HG03103 (cell line): ENCODE results near the gene CHRDL2.
"Not testable (repeated sequence)": the region's sequence is repeated elsewhere in the genome, so short reads cannot be mapped to it uniquely, and the experiment has no call there.

Experiments
- ATAC-seq: cut with Tn5 transposase; IDR thresholded peaks from one replicate; pipeline ENCODE4 v1.9.1; 2021; ENCODE audit warnings: low read depth; ENCODE audit not compliant: unreplicated experiment

Gene CHRDL2, protein sequence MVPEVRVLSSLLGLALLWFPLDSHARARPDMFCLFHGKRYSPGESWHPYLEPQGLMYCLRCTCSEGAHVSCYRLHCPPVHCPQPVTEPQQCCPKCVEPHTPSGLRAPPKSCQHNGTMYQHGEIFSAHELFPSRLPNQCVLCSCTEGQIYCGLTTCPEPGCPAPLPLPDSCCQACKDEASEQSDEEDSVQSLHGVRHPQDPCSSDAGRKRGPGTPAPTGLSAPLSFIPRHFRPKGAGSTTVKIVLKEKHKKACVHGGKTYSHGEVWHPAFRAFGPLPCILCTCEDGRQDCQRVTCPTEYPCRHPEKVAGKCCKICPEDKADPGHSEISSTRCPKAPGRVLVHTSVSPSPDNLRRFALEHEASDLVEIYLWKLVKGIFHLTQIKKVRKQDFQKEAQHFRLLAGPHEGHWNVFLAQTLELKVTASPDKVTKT

DNA sequence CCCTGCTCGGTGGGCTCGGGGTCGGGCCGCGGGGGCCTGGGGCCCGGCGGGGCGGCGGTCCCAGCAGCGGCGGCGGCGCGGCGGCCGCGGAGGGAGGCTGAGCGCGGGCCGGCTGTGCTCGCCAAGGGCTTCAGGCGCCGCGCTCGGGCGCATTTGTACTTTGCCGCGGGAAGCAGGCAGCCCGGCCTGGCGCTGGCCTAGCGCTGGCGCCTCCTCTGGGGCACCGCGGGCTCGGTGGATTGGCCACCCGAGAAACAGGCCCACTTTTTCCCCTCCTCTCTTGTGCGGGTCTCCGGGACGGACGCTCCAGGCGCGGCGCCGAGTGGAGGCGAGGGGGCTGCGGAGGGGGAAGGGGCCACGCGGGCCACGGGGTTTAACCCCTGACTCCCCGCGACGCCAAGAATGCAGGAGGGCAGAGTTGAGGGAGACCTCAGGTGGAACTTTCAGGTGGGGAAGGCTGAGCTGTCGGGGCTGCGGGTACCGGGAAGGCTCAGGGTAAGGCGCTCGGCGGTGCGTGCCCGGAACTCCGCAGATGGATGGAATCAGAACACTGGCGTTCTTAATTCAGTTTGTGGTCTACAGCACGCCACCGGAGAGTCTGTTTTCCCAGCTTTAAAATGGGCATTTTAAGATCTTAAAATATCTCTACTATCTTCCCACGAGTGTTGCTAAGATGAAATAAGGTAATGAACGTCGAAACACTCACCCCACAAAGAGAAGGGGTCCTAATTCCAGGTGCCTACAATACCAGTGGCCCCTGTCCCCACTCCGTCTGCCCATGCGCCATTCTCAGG, at the start of gene CHRDL2:
CHRDL2 (minus strand) TSS at position 126 of the 794 bp plus-strand sequence. CDS start 538 bp downstream, outside the sequence.
- ATAC-seq: no peak

DNA sequence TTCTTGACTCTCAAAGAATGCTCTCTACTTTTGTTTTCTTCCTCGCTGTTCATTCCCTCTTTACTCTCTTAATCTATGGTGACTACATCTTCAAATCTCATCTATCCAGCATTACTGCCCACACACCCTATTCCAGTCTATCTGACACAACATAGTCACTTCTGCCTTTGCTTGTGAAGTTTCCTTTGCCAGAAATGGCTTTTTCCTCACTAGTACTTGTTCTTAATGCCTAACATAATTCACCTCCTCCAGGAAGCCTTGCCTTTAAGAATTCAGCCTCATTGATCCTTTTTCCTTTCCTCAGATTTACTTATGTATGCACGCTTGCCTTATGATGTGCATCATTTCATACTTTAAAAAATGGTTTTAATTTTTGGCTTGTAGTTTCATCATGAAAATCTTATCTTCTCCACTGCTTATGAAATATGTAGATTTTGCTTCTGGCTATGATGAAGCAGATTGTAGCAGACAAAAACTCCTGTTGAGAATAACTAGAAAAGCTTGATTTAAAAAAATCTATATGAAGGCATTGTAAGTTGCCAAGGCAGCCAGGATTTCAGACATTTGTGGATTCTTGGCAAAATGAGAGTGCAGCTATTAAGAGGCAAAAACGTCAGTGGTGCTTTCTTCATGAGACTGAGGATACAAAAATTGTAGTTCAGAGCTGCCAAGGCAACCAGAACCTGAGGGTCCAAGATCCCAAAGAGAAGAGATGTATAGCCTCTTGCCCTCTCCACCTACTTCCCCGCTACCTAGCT, 49.2 kb upstream of the CHRDL2 start:
- no peak for ATAC-seq

DNA sequence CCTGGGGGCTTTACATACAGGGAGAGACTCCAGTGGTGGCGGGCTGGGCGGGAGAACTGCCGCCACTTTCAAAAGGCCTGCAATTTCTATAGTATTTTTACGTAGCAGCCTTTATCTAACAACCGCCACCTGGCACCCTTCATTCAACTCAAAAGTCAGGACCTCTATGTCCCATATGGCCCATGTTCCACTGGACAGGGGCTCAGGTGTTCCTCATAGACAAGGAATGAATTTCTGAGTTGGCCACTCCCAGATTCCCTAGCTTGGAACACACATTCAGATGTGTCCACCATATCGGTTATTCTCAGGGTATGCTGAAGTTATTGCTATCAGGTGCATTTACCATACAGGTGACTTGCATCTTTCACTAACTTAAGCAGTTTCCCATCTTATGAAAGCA, 47.4 kb upstream of the CHRDL2 start:
- ATAC-seq: no peak

DNA sequence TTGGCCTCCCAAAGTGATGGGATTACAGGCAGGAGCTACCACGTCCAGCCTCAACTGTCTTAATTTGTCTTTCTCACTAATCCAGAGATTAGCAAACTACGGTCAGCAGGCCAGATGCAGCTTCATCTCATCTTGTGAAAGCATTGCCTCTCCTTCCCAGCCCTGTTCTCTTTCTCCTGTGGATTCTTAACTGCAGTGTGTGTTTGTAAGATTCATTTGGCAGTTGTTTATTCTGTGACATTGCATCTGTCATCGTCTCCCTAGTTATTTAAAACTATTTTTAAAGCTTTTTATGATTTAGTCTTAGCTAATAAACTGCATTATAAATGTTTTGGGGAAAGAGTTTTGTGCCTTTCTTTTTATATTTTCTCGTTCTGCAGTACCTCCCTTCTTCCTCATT, 46.7 kb upstream of the CHRDL2 start:
- no peak for ATAC-seq

DNA sequence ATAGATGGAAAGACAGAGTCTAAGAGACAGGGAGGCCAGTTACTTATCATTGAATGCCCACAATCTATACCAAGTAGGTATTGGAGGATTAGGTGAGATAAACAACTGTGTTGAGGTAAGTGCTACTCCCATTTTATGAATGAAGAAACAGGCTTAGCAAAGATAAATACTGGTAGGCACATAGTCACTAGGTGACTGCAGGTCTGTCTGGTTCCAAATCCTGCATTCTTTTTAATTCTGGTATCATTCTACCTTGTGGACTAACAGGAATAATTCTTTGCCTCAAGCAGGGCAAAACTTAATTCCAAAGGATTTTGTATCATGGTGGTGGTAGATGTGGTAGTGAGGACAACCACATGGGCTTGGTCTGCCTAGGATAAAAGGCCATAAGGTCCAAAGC, 45.8 kb upstream of the CHRDL2 start:
- no peak for ATAC-seq

DNA sequence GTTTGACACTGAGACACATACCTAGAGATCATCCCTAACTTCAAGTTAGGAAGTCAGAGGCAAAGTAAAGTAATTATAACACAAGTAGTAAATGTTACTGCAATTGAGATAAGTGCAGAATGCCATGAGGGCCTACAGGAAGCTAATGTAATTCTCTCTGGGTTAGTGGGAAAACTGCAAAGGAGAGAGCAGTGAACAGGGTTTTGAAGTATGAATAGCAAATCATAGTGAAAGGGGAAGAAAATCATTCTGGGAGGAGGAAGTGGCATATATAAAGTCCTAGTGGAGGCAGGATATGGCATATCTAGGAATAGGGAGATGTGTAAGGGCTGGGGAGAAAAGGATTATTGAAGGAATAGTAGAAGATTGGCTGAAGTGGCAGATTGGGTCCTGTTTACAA, 45.3 kb upstream of the CHRDL2 start:
- no peak for ATAC-seq

DNA sequence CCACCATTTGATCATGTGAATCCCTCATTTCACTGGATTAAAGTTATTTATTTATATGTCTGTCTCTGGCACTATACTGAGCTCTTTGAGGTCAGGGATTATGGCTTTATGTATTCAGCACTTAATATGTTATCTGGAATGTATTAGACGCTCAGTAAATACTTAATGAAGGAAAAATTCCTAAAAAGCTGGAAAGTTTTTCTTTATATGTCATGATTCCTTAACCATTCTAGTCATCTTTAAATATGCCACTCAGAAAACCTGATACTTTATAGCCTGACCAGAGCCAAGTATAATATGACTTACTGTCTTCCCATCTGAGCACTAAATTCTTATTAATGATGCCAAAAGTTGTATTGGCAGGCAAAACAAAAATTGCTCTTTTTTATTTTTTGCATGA, 44.5 kb upstream of the CHRDL2 start:
- no peak for ATAC-seq

DNA sequence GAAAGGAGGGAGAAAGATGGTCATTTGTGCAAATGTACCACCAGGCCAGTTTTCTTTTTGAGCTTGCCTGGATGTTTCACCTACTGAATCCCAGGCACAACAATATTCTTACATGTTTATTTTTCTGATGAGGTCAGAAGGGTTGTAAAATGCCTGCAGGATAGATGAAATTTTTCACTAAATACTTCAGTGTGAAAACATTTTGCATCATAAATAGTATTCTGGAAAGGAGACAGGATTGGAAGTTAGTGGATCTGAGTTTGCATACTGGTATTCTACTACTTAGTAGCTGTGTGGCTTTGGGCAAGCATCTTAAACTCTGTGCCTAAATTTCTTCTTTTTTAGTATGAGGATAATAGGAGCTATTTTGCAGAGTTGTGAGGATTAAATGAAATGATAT, 42.2 kb upstream of the CHRDL2 start:
- no peak for ATAC-seq

DNA sequence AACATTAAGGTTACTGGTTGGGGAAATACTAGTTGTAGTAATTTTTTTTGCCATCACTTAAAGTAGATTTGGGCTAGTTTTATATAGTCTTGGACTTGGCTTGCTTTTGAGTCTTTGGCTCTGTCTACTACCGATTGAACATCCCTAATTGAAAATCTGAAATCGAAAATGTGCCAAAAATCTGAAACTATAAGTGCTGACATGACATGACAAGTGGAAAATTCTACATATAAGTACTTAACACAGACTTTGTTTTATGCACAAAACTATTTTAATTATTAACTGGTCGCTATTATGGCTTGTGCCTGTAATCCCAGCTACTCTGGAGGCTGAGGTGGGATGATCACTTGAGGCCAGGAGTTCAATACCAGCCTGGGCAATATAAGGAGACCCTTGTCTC, 39.9 kb upstream of the CHRDL2 start:
- ATAC-seq: no peak

DNA sequence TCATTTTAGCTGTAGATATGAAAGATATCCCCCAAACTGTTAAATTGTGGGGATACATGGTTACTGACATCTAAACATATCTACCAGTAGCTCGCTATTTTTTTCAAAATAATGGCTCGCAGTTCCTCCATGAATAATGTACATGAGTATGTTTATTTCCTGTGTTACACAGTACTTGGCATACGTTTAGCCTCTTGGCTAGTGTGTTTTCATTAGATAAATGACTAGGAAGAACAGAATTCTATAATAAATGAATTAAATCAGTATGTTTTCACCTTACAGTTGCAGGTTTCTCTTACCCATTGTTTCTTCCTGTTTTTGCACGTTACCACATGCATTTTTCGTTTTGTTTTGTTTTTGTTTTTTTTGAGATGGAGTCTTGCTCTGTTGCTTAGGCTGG, 39.2 kb upstream of the CHRDL2 start:
- no peak for ATAC-seq

DNA sequence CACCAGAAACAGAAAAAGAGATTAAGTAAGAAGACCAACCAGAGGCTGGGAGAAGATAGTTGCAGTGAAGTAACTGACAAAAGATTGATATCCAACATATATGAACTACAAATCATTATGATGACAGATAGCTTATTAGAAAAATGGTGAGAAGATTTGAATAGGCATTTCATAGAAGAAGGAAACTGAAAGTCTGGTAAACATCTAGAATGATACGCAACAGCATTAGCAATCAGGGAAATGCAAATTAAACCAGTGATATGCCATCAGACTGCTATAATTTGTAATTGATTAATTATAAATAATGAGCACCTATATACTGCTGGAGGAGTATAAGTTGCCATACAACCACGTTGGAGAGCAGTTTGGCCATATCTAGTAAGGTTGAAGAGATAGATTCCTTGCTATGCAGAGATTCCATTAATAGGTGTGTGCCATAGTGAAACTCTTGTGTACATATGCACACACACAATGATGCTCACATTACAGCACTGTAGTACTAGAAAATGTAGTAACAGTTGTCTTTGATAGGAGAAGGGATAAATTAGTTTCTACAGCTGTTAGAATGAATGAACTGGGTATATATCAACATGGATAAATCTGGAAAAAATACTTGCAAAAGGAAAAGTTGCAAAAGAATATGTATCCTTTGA, 38.0 kb upstream of the CHRDL2 start:
- ATAC-seq: no peak

DNA sequence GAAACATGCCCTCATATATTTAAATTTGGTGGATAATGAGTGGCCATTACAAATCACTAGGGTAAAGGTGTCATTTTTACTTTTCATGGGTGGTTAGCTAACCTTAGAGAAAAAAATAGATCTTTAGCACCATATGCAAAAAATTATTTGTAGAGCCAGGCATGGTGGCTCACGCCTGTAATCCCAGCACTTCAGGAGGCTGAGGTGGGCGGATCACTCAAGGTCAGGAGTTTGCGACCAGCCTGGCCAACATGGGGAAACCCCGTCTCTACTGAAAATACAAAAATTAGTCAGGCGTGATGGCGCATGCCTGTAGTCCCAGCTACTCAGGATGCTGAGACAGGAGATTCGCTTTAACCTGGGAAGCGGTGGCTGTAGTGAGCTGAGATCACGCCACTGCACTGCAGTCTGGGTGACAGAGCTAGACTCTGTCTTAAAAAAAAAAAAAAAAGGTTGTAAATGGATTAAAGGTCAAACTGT, 37.0 kb upstream of the CHRDL2 start:
- not testable (repeated sequence) for ATAC-seq

DNA sequence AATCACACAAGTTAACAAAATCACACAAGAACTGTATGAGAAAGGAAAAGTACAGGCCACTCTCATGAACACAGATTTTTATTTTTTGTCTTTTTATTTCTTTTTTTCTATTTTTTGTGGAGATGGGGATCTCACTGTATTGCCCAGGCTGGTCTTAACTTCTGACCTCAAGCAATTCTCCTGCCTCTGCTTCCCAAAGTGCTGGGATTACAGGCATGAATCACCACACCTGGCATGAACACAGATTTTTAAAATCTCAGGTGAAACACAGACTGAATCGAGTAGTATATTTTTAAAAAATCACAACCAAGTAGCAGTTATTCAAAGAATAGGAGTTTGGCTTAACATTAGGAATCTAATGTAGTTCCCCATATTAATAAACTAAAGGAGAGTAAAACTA, 35.7 kb upstream of the CHRDL2 start:
- no peak for ATAC-seq

DNA sequence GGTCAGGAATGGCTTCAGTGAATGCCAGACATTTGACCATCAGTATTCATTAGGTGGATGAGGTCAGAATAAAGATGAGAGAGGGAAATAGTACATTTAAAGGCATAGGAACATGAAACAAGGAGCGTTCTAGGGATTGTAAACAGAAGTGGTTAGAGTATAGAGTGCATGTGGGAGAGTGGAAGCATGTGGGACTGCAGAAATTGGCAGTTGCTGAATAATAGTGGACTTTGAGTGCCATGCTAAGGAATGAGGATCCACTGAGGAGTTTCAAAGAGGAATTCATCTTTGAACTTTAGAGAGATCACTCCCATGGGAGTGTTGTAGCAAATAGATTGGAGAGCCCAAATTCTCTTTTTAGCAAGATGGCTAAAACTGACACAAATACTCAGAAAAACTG, 25.3 kb upstream of the CHRDL2 start:
- no peak for ATAC-seq

DNA sequence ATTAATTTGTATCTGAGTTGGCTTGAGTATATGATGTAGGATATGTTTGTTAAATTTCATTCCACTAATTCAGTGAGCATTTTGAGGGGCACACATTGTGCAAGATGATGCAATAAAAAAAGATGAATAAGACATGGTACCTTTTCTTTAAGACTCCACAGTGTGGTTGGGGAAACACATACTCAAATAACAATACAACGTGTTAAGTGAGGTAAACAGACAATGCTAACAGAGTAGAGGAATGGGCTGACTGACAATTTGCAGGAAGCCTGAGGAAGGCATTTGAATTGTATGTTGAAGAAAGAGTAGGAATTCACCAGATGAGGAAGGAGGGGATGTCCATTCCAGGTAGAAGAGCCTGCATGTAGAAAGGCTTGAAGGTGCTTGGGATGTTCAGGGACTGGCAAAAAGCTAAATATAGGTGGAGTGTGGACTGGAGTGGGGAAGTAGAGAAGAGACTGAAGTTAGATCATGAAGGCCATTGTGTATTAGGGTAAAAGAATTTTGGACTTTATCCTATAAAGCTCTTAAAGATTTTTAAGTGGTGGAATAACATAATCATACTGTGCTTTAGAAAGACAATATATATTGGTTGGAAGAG, 24.3 kb upstream of the CHRDL2 start:
- ATAC-seq: no peak

DNA sequence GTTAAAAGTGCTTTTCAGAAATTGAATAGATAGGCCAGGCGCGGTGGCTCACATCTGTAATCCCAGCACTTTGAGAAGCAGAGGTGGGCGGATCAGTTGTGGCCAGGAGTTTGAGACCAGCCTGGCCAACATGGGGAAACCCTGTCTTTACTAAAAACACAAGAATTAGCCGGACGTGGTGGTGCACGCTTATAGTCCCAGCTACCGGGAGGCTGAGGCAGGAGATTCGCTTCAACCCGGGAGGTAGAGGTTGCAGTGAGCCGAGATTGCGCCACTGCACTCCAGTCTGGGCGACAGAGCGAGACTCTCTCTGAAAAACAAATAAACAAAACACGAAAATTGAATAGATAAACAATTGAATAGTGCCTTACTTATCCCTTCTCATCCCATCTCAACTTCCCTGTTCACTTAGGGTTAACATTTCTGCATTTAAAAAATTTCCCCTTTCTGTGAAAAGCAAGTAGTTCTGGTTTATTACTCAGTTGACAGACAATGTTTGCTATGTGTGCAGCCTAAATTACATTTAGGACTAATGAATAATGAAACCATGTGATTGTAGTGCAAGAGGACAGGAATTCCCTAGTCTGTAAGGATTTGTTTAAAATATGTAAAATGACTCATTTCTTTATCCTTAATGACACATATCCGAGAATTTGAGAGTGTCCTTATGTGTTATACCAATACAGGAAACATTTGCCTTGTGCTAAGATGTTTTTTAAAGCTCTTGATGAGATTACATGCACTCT, 23.5 kb upstream of the CHRDL2 start:
- ATAC-seq: no peak

DNA sequence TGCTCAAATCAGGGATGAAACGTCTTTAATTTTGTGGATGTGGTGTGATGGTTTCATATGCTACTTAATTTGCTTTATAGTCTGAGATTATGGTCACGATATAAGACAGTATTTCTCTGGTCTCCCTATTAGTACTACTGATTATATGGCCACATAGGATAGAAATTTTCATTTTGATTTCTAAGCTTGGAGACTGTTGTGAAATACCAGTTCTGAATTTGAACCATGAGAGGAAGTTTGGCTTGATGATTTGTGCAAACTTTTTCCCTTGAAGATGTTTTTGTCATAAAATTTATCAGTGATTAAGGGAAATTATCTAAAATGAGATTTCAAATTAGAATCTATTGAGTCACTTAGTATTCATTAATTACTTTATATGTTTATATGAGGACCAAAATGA, 20.1 kb upstream of the CHRDL2 start:
- no peak for ATAC-seq

DNA sequence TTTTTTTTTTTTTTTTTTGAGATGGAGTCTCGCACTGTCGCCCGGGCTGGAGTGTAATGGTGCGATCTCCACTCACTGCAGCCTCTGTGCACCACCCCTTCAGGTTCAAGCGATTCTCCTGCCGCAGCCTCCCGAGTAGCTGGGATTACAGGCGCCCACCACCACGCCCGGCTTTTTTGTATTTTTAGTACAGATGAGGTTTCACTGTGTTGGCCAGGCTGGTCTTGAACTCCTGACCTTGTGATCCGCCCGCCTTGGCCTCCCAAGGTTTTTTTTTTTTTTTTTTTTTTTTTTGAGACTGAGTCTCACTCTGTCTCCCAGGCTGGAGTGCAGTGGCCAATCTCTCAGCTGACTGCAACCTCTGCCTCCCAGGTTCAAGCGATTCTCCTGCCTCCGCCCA, 19.4 kb upstream of the CHRDL2 start:
- not testable (repeated sequence) for ATAC-seq

DNA sequence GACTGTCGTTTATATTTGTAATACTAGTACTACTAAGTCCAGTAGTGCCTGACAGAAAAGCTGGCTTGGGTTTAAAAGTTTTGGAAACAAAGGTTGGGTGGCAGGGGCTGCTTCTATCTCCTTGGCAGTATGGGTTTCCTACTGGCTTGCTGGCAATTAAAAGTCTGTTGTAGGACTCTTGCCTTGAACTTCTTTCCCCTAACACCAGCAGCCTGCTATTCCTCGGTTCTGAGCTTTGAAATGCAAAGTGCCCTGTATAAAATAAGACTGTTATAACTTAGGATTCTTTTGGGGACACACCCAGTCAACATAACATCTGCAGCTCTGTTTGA, 18.7 kb upstream of the CHRDL2 start:
- no peak for ATAC-seq
